Epithelial cell of proximal tubule (primary cell): ENCODE data around the gene KCTD4. TPM values are rescaled to one million over a fixed set of nuclear protein-coding genes. Genes with fewer than 3 reads are reported as not detected.
"Not testable (repeated sequence)": the region's sequence is repeated elsewhere in the genome, so short reads cannot be mapped to it uniquely, and the experiment has no call there.

ENCODE experiments used
- DNase-seq: peaks from one replicate; pipeline ENCODE4 v3.0.0-alpha.2; 2011; ENCODE audit warnings: low read depth
- H3K4me3 ChIP-seq: 2 replicates; pipeline ENCODE4 v1.5.1; 2011; ENCODE audit warnings: low read depth, mild to moderate bottlenecking, low read length
- CTCF ChIP-seq: conservative IDR thresholded peaks from 2 replicates; pipeline ENCODE4 v1.5.1; 2012; ENCODE audit warnings: low read depth, mild to moderate bottlenecking, low read length
- total RNA-seq: library from RNA; depleted of rRNA; stranded (reverse); fragments of >200 nt; gene quantifications from 2 replicates; pipeline ENCODE4 v1.2.3, GENCODE V29; 2015

Gene KCTD4
- total RNA-seq, result 0.22 and 0.63 TPM in 2 replicates

- no peak for DNase-seq
- no peak for TF ChIP-seq CTCF
- no peak within 1 kb of the TSS for H3K4me3 ChIP-seq
These were observed at the start of gene KCTD4 for GRCh38 chr13:45200701-45201232. Gene KCTD4, minus strand, starts transcription at chr13:45201045. Its CDS starts 6,478 bp downstream, at chr13:45194567.

GRCh38 chr13:45249662-45250061 lies 48.8 kb upstream of the KCTD4 start:
- no peak for TF ChIP-seq CTCF
- no peak overlapping the region for H3K4me3 ChIP-seq
- no peak for DNase-seq

GRCh38 chr13:45244736-45245135 lies 43.9 kb upstream of the KCTD4 start:
- DNase-seq, H3K4me3 ChIP-seq: not testable (repeated sequence)

GRCh38 chr13:45243077-45243476 lies 42.2 kb upstream of the KCTD4 start:
- no peak for TF ChIP-seq CTCF
- no peak for DNase-seq
- H3K4me3 ChIP-seq, result no peak overlapping the region

GRCh38 chr13:45242524-45242923 lies 41.7 kb upstream of the KCTD4 start:
- H3K4me3 ChIP-seq, result no peak overlapping the region
- no peak for DNase-seq
- no peak for TF ChIP-seq CTCF

GRCh38 chr13:45242070-45242469 lies 41.2 kb upstream of the KCTD4 start:
- TF ChIP-seq CTCF, result no peak
- no peak for DNase-seq
- no peak overlapping the region for H3K4me3 ChIP-seq

- no peak for DNase-seq
- H3K4me3 ChIP-seq, result no peak overlapping the region
- no peak for TF ChIP-seq CTCF
These were observed 39.3 kb upstream of the KCTD4 start for GRCh38 chr13:45240143-45240542.
